C4-2B (cell line): ENCODE measurements around the gene PPARD.
A peak's percentile ranks its signal among the peaks of the same experiment; 100 is the strongest.

ENCODE experiments used
- H3K27ac ChIP-seq: fragments of 450-650 bp; 2 replicates; pipeline ENCODE4 v1.5.1; 2017
- CTCF ChIP-seq: fragments of 450-650 bp; conservative IDR thresholded peaks from 2 replicates; pipeline ENCODE4 v1.5.1; 2017; ENCODE audit warnings: mild to moderate bottlenecking
- ZFX ChIP-seq: fragments of 450-650 bp; IDR thresholded peaks from 2 replicates; pipeline ENCODE4 v1.6.1; 2017

The PPARD gene

GRCh38 chr6:35354361-35355135, 12.2 kb downstream of the PPARD start:
- no peak for TF ChIP-seq ZFX
- no peak for TF ChIP-seq CTCF

GRCh38 chr6:35356391-35356790, 14.0 kb downstream of the PPARD start:
- no peak for TF ChIP-seq ZFX
- TF ChIP-seq CTCF, result no peak
- H3K27ac ChIP-seq, result no peak overlapping the region

More at GRCh38 chr6:35354361-35355135, 12.2 kb downstream of the PPARD start:
- no peak overlapping the region for H3K27ac ChIP-seq

DNA sequence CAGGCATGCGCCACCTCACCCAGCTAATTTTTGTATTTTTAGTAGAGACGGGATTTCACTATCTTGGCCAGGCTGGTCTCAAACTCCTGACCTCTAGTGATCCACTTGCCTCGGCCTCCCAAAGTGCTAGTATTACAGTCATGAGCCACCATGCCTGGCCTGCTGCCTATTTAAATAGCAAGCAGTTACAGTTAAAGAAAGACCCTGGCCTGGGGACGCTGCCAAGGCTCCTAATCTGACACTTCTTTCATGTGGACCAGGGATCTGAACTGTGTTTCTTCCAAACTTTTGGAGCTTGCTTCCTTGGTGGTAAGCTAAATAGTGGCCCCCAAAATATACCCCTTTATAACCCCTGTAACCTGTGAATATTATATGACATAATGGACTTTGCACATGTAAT, 15.3 kb downstream of the PPARD start:
- TF ChIP-seq CTCF (no peak), ZFX (no peak)
- no peak overlapping the region for H3K27ac ChIP-seq

- no peak overlapping the region for H3K27ac ChIP-seq
- TF ChIP-seq CTCF, result no peak
- no peak for TF ChIP-seq ZFX
These were observed 15.7 kb downstream of the PPARD start for GRCh38 chr6:35358086-35358485.

DNA sequence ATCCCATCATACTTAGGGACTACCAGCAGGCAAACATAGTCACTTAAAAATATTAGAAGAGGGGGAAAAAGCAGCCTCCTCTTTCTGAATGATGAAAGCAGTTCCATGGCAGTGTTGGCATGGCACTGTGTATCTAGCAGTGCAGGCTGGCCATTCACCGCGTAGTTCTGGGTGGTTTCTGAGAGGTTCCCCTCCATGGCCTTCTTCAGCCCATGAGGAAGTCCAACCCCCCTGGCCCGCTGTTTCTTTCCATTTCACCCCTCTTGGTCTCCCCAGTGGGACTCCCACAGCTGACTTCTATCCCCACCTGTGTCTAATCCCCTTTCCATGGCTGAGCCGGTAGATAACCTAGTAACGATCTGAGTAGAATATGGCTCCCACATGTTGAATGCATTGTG, 17.0 kb downstream of the PPARD start:
- no peak for TF ChIP-seq CTCF
- no peak for TF ChIP-seq ZFX
- peak overlapping the region; percentile 21; the same call in 1 of the 2 replicates for H3K27ac ChIP-seq

- TF ChIP-seq CTCF (no peak), ZFX (no peak)
- peak overlapping the region; percentile 21 for H3K27ac ChIP-seq
These were observed 17.5 kb downstream of the PPARD start for GRCh38 chr6:35359744-35360348.

DNA sequence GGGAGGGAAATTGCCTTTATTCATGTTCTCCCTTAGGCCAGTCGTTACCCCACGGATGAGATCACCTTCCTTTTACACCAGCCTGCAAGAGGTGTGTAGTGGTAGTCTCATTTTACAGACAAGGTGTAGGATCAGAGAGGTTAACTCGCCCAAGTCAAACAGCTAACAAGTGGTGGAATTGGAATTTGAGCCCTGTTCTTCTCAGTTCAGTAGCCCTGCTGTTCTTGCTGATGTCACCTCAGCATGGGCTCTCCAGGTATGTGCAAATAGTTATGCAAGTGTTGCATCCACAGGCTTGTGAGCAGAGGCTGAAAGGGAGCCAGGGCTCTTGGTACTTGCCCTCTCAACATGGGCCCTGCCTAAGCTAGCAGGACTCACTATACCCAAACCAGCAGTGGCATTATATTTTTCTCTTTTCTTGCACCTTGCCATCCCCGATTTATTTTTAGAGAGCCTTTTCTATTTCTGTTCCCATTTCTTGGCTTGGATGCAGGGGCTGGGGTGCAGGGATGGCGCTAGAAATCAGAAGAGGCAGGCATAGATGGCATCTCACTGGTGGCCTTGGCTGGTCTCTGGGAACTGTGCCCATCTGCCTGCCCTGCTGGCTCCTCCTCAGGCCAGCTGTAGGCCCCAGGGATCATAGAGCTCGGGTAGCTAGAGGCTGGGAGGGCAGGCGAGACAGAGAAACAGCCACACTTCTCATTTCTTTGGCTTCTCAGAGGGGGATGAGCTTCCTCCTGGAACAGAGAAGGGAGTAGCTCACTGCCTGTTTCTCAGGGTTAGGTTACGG, 18.2 kb downstream of the PPARD start:
- H3K27ac ChIP-seq, result peak overlapping the region; percentile 21

More for the DNA sequence above, 18.2 kb downstream of the PPARD start:
- TF ChIP-seq CTCF (no peak), ZFX (no peak)
